Smooth muscle cell (in vitro differentiated cells): ENCODE data around the gene DRG2. TPM values are rescaled to one million over a fixed set of nuclear protein-coding genes. Genes with fewer than 3 reads are reported as not detected.

ENCODE experiments used
- DNase-seq: peaks from one replicate; lab custom pipeline; 2025; ENCODE audit not compliant: unreplicated experiment; lab: John Stamatoyannopoulos, UW
- H2AFZ ChIP-seq: fragments of 200-600 bp; sonication (generic); 2 replicates; pipeline ENCODE4 v1.6.0; 2016; ENCODE audit warnings: antibody characterized with exemption, low read depth, mild to moderate bottlenecking
- H3F3A ChIP-seq: fragments of 200-600 bp; sonication (generic); 2 replicates; pipeline ENCODE4 v1.6.0; 2017; ENCODE audit warnings: antibody characterized with exemption, low read depth
- H3K27ac ChIP-seq: fragments of 200-600 bp; sonication (generic); 2 replicates; pipeline ENCODE4 v1.5.1; 2016; ENCODE audit warnings: low read depth, mild to moderate bottlenecking
- H3K27me3 ChIP-seq: fragments of 200-600 bp; sonication (generic); 2 replicates; pipeline ENCODE4 v1.6.1; 2016; ENCODE audit warnings: low read depth, mild to moderate bottlenecking
- H3K36me3 ChIP-seq: fragments of 200-600 bp; sonication (generic); 2 replicates; pipeline ENCODE4 v1.5.1; 2016; ENCODE audit warnings: low read depth
- H3K4me1 ChIP-seq: fragments of 200-600 bp; sonication (generic); 2 replicates; pipeline ENCODE4 v1.5.1; 2016; ENCODE audit warnings: low read depth
- H3K4me2 ChIP-seq: fragments of 200-600 bp; sonication (generic); 2 replicates; pipeline ENCODE4 v1.6.0; 2016; ENCODE audit warnings: mild to moderate bottlenecking
- H3K4me3 ChIP-seq: fragments of 200-600 bp; sonication (generic); 2 replicates; pipeline ENCODE4 v1.5.1; 2016; ENCODE audit warnings: mild to moderate bottlenecking
- H3K79me2 ChIP-seq: fragments of 200-600 bp; sonication (generic); 2 replicates; pipeline ENCODE4 v1.6.0; 2016; ENCODE audit warnings: low read depth, mild to moderate bottlenecking
- H3K9ac ChIP-seq: fragments of 200-600 bp; sonication (generic); 2 replicates; pipeline ENCODE4 v1.6.0; 2016; ENCODE audit warnings: low read depth
- H3K9me3 ChIP-seq: fragments of 200-600 bp; sonication (generic); replicated peaks from 2 replicates; pipeline ENCODE4 v1.5.1; 2016; ENCODE audit warnings: low read depth
- H4K20me1 ChIP-seq: fragments of 200-600 bp; sonication (generic); 2 replicates; pipeline ENCODE4 v1.6.0; 2016; ENCODE audit warnings: low read depth
- WGBS: methylation state at CpG from one replicate; pipeline ENCODE4 v1.1.7; 2016; ENCODE audit warnings: low lambda C conversion rate; 5-methylcytosine and 5-hydroxymethylcytosine counted together
- polyA plus RNA-seq: library from polyadenylated mRNA; unstranded; fragments of >200 nt; fragmentation: Nextera tagmentation; extraction: Ambion mirVana; gene quantifications from 2 replicates; pipeline ENCODE4 v1.2.1, GENCODE V29; 2016
- total RNA-seq: library from RNA; depleted of rRNA; stranded (reverse); fragments of >200 nt; gene quantifications from 2 replicates; pipeline ENCODE4 v1.2.3, GENCODE V29; 2014
- TF ChIP-seq, protein P1 (sequence below): fragments of 200-600 bp; sonication (generic); IDR thresholded peaks from 2 replicates; pipeline ENCODE4 v1.5.1; 2017; ENCODE audit warnings: borderline replicate concordance, mild to moderate bottlenecking, antibody characterized with exemption; ENCODE audit not compliant: insufficient read depth, poor library complexity, severe bottlenecking

The DRG2 gene
- total and polyA plus RNA-seq, 2 experiments from 2014 or later = 24.5 to 36.6 TPM

DNA sequence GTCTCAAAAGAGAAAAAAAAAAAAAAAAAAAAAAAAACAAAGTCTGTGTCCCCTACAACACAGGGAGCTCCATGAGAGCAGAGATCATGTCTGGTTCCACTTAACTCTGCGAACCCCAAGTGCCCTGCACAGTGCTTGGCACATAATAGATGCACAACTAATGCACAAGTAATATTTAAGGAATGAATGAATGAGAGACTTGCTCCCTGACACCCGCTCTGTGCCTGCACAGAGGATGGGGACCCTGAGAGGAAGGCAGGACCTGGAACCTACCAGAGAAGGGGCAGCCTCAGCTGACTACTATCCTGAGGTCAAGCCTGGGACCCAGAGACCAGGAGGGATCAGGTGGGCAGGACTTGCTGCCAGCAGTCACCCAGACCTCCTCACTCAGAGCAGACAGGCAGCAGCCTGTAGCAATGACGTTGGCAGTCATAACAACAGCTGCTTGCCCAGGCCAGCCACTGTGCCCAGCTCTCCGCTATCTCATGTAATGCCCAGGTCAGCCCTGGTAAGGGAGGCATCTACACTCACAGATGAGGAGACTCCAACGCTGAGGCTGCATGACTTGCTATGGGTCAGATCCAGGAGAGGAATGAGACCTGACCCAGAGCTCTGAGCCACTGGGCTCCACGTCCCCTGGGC is 23.7 kb downstream of the DRG2 start:
- TF ChIP-seq, protein P1, sequence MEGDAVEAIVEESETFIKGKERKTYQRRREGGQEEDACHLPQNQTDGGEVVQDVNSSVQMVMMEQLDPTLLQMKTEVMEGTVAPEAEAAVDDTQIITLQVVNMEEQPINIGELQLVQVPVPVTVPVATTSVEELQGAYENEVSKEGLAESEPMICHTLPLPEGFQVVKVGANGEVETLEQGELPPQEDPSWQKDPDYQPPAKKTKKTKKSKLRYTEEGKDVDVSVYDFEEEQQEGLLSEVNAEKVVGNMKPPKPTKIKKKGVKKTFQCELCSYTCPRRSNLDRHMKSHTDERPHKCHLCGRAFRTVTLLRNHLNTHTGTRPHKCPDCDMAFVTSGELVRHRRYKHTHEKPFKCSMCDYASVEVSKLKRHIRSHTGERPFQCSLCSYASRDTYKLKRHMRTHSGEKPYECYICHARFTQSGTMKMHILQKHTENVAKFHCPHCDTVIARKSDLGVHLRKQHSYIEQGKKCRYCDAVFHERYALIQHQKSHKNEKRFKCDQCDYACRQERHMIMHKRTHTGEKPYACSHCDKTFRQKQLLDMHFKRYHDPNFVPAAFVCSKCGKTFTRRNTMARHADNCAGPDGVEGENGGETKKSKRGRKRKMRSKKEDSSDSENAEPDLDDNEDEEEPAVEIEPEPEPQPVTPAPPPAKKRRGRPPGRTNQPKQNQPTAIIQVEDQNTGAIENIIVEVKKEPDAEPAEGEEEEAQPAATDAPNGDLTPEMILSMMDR = no peak
- Histone ChIP-seq H3K79me2 (no peaks in the 10 kb centered on the region), H3K4me2 (no peak overlapping the region), H4K20me1 (no peaks in the 10 kb centered on the region), H3K27me3 (no peaks in the 10 kb centered on the region), H3K27ac (no peak overlapping the region), H3K4me1 (no peaks in the 10 kb centered on the region), H3K36me3 (no peaks in the 10 kb centered on the region), H3K9me3 (no peaks in the 10 kb centered on the region), H3F3A (no peaks in the 10 kb centered on the region), H2AFZ (no peak overlapping the region), H3K4me3 (no peak overlapping the region), H3K9ac (no peak overlapping the region)
- WGBS = 86% methylated on average over 6 of the region's 6 CpGs
- no peak for DNase-seq

DNA sequence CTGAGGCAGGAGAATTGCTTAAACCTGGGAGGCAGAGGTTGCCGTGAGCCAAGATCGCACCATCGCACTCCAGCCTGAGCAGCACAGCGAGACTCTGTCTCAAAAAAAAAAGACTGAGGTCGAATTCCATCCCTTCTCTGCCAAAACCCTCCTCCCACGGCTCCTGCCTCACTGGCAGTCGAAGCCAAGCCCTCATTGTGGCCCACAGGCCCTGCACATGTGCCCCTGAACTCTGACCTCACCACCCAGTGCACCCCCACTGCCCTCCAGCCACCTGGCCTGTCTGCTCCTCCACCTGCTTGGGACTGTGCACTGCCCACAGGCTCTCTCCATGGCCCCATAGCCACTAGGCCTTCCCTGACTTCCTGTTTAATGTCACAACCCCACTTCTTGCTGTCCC is 27.8 kb downstream of the DRG2 start:
- no peaks in the 10 kb centered on the region for H3K79me2 ChIP-seq

DNA sequence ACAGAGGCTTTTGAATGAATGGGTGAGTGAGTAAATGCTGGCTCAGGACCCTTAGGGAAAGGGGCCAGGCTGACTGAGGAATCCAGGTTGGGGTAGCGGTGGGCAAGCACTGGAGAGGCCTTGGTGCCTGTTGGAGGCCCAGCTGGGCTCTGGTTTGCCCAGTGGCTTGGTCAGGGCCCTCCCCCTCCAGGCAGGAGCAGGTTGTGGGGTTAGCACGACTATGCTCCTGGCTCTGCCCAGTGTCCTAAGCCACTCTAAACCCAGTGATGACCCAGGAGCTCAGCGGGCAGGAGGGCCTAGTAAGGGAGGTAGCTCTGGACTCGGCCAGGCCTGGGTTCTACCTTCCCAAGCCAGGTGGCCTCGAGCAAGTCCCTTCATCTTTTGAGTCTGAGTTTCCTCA is 28.3 kb downstream of the DRG2 start:
- 95% methylated on average over 5 of the region's 5 CpGs for WGBS
- H3K27me3 ChIP-seq = no peaks in the 10 kb centered on the region

More for the DNA sequence above, 27.8 kb downstream of the DRG2 start:
- Histone ChIP-seq H3K4me2 (no peak overlapping the region), H3K27me3 (no peaks in the 10 kb centered on the region), H3K4me1 (no peaks in the 10 kb centered on the region), H3K4me3 (no peak overlapping the region), H3F3A (no peaks in the 10 kb centered on the region), H3K36me3 (no peaks in the 10 kb centered on the region), H4K20me1 (no peaks in the 10 kb centered on the region), H2AFZ (no peak overlapping the region), H3K27ac (no peak overlapping the region), H3K9me3 (no peaks in the 10 kb centered on the region), H3K9ac (no peak overlapping the region)
- WGBS = 80% methylated on average over 7 of the region's 7 CpGs
- TF ChIP-seq, protein P1 = no peak
- DNase-seq = no peak

More for the DNA sequence above, 28.3 kb downstream of the DRG2 start:
- Histone ChIP-seq H3K79me2 (no peaks in the 10 kb centered on the region), H3K9ac (no peak overlapping the region), H3K36me3 (no peaks in the 10 kb centered on the region), H3K4me1 (no peaks in the 10 kb centered on the region), H3K4me2 (no peak overlapping the region), H3K4me3 (no peak overlapping the region), H4K20me1 (no peaks in the 10 kb centered on the region), H3F3A (no peaks in the 10 kb centered on the region), H3K27ac (no peak overlapping the region), H3K9me3 (no peaks in the 10 kb centered on the region), H2AFZ (no peak overlapping the region)
- TF ChIP-seq, protein P1 = no peak
- no peak for DNase-seq
